GM18520 (cell line): ENCODE data around the gene AJAP1.

ENCODE experiments used
- ATAC-seq: cut with Tn5 transposase; IDR thresholded peaks from one replicate; pipeline ENCODE4 v1.9.1; 2021; ENCODE audit not compliant: unreplicated experiment

Gene AJAP1

DNA sequence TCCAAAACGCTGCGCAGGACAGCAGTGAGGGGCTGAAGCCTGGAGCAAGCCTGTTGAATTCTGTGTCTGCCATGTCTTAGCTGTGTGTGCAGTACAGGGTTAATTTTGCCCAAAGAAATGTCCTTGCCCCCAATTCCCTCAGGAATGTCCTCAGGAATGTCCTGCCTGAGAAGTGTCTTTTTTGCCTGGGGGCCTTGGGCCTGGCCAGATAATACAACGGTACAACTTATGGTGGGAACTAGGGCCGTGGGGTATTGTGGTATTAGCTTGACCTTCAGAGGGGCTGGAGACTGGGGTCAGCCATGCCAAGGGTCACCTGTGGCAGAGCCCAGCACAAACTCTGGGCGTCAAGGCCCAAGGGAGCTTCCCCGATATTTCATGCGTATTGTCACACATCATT is 107.7 kb downstream of the AJAP1 start:
- ATAC-seq = no peak

DNA sequence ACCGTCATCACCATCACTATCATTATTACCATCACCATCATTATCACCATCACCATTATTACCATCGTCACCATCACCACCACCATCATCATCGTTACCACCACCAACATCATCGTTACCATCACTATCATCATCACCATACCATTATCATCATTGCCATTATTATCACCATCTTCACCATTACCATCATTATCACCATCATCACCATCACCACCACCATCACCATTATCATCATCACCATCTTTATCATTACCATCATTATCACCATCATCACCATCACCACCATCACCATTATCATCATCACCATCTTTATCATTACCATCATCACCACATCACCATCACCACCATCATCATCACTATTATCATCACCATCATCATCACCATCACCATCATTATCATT is 112.9 kb downstream of the AJAP1 start:
- ATAC-seq = no peak

DNA sequence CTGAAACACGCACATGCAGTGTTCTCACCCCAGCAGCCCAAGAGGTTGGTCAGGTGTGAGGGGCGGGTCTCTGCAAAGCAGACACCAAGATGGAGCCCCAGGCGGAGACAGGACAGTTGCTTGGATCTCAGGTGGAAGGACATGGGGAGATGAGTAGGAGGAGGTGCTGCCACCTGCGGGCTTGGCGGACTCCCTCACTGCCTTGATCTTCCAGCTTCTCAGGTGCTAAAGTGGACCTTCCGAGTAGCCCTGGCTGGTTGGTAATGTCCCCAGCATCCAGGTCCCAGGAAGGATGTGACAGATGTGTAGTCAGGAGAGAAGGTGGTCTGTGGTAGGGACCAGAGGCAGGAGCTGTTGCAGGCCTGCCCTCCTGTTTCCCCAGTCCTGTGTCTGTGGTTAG is 114.1 kb downstream of the AJAP1 start:
- no peak for ATAC-seq

DNA sequence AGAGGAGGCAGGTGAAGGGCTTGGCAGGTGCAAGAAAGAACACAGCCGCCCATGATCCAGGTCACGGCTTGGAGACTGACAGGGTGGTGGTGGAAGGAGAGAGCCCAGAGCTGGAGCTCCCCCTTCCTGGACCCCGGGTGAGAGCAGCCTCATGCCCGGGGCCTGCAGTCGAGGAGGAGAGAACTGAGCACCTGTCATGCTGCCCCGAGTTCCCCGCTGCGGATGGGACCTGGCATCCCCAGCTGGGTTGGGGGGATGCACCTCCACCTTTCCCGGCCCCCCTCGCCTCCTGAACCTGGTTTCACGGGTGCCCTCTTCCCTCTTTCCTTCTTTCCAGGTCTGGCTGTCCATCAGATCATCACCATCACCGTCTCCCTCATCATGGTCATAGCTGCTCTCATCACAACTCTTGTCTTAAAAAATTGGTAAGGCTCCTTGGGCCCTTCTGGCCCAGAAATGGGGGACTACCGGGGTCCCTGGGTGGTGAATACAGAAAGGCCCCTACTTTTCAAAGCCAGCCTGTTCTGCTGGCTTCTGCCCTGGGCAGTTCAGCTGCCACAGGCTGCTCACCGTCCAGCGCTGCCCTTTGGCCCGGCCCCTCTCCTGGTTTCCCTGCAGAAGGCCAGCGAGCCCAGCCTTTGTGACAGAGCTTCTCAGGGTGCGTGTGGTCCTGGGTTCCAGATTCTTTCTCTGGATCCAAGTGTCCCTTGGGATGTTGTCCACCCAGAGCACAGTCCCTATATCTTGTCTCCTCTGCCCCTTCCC is 115.3 kb downstream of the AJAP1 start:
- ATAC-seq = no peak

DNA sequence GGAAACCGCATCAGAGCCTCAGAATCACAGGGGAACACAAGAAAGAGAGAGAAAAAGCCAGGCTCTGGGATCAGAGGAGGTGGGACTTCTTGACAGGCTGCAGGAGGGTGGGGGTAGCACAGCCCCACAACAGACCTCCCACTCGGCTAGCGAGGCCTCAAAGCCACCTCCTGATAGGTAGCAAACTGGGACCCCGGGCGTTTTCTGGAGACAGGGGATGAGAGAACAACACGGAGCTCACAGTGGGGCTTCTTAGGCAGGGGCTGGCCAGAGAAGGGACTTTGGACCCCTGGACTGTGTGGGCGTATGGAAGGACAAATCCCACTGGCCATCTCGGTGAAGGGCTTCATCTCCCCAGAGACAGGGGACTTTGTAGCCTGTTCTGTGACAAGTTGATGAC is 116.3 kb downstream of the AJAP1 start:
- no peak for ATAC-seq

DNA sequence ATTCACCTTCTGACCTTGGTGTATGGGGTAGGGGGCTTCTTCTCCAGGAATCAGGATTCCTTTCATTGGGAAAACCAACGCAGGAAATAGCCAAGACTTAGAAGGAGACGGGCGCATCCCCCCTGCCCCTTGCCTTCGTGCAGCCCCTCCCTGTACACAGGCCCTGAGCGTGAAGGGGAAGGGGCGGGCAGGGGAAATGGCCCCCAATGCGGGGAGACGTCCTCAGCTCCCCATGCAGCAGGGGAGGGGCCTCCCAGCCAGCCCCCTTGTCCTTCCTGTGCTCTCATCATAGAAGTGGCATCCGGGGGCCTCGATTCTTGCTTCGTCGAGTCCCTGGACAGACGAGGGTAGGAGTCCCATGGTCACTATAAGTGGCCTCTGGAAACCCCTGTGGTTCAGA is 116.9 kb downstream of the AJAP1 start:
- no peak for ATAC-seq

DNA sequence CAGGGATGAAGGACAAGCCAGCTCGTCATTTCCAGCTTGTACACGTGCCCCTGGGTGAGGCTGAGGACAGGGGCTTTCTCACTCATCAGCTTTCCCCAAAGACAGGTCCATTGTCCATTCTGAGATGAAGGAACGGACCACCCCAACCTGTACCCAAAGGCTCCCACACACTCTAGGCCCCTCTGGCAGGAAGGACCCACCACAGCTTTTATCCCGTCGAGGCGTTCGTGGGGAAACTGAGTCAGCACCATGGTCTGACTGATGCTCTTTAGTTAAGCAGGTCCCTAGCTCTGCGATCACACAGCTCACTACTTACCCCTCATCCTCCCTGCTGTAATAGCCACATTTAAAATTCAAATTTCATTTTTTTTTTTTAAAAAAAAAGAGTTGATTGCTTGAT is 117.3 kb downstream of the AJAP1 start:
- ATAC-seq = no peak

DNA sequence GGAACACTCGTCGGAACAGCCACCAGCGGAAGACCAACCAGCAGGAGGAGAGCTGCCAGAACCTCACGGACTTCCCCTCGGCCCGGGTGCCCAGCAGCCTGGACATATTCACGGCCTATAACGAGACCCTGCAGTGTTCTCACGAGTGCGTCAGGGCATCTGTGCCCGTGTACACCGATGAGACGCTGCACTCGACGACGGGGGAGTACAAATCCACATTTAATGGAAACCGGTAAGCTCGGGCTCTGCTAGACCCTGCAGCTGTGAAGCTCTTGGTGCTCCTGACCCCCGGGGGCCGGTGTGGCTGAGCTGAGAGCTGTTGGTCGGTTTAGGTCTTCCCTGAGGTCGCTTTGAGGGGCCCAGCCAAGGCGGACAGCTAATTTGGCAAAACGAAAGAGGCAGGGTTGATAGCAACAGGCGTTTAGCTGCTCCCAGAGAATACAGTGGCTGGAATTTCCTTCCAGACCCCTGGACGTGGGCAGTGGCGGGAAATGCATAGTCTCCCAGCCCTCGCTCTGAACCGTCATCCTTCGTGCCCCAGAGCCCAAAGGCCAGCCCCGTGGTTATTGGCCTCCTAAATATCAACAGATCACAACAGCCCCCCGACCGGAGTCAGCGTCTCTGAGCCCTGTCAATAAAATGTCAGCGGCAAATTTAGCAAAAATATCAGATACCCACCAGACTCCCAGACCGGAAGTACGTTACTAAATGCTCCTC is 118.0 kb downstream of the AJAP1 start:
- no peak for ATAC-seq

DNA sequence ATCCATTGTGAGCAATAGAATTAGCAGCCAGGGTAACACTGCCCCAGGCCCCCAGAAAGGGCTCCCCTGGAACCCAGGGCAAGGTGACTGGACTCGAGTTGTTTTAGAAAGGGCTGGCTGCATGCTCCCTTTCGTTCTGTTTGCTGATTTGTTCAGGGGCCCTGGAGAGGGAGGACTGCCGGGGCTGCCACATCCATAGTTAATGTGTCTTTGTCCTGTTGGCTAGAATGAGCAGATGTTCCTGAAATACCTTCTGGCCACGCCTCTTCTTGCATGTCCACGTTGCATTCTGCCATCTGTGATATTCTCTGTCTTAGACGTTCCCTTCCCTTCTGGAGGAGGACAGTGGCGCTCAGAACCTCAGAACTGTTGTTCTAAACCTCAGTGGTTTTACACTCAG is 118.8 kb downstream of the AJAP1 start:
- ATAC-seq = no peak

DNA sequence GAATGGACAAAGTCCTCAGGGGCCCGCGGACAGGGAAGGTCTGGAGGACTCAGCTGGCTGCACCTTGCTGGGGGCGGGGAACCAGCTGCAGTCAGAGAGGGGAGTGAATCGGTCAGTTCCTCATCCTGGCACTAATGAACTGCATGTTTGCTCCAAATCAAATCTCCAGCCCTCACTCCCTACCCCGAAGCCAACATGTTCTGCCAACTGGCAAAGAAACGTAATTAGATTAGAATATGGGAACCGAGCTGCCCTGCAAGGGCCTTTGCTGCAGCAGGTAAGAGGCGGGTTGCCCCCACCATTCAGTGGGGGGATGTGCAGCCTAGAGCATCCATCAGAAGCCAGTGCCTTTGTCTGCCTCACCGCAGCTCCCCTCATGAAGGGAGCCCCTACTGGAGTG is 121.1 kb downstream of the AJAP1 start:
- no peak for ATAC-seq

DNA sequence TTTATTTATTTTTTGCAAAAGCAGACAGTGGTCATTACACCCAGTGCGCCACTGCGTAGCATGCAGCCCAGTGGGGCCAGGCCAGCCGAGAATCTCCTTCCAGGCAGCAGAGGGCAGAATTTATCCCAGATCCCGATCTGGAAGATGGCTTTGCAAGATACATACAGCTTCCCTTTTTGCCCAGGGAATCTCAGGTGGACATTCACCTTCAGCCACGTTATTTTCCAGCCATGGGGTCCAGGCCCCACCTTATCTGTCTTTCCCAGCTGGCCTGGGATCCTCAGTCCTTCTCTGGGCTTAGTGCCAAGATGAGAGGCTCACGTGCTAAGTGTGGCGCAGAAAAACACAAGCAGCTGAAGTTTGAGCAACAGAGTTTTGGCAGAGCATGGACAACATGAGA is 123.6 kb downstream of the AJAP1 start:
- ATAC-seq = no peak

DNA sequence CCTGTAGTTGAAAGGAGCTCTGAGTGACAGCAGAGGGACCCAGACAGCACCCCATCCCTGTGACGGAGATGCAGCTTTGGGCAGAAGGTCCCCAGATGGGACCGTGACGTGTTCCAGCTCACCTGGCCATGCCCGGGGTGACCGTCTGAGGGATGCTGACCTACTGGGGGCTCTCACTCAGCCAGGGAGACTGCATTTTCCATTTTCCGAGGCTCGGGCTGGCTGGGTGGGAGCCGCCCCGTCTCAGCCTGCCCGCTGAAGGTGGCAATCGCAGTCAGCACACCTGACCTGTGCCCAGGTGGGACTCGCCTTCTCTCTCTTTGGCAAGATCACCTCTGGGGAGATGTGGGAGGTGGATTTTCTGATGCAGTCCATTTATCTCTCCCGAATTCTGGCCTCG is 127.2 kb downstream of the AJAP1 start:
- no peak for ATAC-seq

DNA sequence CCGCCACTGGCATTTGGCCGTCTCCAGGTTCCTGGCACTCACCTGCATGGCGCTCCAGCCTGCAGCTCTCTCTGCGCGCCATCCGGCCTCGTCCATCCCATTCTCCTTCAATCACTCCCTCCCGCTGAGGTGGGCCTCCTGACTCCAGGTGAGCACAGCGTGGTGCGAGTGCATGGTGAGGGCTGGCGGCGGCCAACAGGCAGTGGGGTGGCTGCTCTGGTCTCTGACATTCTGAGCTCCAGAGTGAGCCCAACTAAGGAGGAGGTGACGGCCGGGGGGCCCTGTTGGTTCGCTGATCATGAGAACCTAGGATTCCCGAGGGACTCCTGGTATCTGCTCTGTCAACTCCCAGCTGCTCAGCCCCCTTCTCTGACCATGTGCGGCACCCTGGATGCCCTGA is 130.4 kb downstream of the AJAP1 start:
- no peak for ATAC-seq

DNA sequence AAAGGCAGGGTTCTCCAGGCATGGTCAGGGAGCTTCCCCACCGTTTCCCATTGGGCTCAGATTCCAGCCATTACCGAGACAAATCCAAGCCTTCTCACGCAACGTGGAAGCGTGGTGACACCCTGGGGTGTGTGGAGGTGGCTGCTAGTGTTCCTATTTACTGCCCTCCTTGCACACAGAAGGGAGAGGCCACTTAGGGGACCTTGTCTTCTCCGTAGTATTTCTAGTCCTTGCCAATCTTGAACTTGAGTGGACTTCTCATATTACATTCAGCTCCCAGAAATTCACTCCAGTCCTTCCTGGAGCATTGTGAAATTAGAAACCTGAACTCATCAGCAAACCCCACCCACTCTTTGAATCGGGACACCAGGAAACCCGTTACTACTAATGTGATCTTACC is 131.6 kb downstream of the AJAP1 start:
- no peak for ATAC-seq

DNA sequence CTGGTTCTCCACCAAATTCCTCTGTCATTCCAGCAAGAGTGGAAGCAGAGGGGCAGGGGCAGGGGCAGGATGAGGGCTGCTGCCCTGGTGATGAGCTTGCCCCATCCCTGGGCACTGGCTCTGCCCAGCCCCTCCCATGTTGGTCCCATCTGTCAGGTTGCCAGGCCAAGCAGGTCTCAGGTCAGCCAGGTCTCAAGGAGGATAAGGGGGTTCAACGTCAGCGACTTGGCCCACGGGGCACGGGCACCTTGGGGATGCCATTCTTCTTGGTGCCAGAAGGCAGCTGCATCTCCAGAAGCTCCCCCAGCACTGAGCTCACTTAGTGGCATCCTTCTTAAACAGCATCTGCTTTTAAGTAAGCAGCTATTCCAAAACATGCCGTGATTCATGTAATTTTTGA is 133.1 kb downstream of the AJAP1 start:
- no peak for ATAC-seq

DNA sequence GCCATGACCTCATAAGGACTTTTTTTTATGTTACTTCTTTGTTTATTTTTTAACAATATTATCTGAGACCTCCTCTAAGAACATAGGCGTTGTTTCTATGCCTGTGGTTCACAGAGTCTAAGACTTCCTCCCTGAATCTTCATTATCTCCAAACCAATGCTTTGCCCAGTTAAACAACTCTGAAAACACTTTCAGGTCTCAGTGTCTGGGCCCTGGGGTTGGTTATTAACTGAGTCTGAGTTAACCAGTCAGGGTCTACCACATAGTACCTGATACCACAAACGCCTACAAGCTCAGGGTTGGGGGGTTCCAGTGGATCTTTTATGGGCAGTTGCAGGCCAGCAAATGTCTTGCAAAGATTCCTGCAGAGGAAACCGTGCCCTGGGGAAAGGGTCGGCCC is 138.2 kb downstream of the AJAP1 start:
- ATAC-seq = no peak

DNA sequence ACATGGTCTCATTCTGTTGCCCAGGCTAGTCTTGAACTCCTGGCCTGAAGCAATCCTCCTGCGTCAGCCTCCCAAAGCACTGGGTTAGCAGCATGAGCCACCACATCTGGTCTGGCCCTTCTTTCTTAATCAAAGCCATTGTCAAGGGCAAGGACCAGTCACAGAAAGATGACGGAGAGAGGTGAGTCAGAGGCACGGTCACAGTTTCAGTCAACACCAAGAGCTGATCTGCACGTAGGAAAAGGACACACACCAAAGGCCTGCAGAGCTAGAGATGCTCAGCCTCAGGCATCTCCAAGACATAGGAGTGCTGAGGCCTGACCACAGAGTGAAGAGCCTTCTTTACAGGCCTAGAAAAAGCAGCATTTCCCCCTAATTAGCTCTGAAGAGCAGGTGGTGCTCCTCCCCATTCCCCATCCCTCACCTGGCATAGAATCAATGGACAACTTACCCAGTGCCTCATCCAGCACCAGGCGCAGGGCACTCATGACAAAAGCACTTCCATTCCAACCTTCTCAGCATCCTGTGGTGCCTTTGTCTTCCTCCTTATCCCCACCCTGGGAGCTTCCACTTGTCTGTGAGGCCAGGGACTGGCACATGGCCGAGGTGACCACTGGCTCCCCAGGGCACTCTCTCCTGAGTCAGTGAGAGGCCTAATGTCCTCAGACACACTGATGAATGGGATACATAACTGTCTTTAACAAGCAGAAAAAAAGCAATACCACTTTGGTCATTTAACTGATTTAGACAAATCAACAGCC is 139.8 kb downstream of the AJAP1 start:
- ATAC-seq = no peak

DNA sequence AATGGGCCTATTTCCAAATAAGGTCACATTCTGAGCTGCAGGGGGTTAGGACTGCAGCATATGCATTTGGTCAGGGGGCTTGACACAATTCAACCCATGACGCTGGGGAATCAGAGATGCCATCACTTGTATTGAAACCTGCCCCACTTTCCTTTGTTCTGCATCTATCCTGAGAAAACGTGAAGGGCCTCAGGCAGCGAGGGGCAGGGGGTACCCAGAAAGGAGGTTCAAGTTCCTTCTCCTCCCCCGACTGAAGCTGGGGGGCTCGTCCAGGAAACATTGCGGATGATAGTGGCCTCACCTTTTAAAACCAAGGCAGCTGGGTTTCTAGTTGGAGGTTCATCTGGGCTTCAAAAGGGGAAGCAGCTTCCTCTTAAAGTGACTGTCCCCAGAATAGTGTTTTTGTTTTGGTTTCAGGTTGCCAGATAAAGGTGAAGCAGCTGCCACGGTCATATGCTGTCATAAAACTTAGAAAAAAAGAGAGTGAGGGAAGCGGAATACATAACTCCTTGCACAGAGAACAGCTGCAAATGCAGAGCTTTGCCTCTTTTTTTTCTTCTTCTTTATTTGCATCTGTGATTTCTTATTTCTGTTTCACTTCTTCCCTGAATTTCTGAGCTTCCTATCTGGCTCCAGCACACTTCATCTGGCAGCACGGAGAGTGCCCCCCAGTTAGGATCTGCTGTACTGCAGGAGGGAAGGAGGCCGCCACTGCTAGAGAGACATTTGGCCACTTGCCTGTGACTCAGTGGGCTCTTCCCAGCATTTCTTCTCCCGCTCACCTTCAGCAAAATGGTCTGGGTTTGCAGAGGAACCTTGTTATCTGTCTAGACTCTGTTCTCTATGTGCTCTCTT is 142.0 kb downstream of the AJAP1 start:
- ATAC-seq = peak; percentile 69

DNA sequence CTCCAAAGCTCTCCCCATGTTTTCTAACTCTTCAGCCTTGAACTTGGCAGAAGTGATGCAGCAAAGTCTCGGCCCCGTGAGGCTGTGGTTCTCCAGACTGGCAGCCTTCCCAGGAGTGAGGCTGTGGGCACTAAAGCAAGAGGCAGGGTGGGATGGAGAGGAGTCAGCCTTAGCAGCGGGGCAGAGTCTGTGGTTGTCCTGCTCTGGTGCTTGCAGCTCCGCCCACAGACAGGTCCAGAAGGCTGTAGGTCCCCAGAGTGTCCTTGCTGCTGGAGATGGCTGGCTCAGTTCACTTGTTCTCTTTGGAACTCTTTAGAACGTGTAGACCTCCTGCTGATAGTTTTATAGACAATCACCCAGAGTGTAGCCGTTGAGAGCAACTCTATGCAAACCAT is 142.6 kb downstream of the AJAP1 start:
- no peak for ATAC-seq

DNA sequence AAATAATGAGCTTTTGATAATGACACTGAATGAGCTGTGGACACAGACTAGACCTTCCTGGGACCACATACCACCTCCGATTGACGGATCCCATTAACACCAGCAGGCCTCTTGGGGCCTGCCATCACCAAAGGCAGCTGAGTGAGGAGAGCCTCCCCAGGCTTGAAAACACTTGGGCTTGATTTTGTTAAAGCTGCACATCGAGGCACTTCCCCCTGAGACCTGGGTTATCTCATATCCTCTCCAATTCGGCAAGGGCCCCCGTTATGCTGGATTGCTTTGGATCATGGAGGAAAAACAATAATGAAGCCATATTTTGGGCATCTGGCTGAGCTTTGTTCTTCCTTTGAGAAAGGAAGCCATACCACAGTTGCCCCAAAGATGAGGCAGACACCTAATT is 143.0 kb downstream of the AJAP1 start:
- no peak for ATAC-seq
